HG03378 (cell line): ENCODE data around the gene NKIRAS2.
"Not testable (repeated sequence)": the region's sequence is repeated elsewhere in the genome, so short reads cannot be mapped to it uniquely, and the experiment has no call there.

Experiments used
- ATAC-seq: cut with Tn5 transposase; IDR thresholded peaks from one replicate; pipeline ENCODE4 v1.9.1; 2021; ENCODE audit warnings: mild to moderate bottlenecking, moderate library complexity; ENCODE audit not compliant: unreplicated experiment

The NKIRAS2 gene

DNA sequence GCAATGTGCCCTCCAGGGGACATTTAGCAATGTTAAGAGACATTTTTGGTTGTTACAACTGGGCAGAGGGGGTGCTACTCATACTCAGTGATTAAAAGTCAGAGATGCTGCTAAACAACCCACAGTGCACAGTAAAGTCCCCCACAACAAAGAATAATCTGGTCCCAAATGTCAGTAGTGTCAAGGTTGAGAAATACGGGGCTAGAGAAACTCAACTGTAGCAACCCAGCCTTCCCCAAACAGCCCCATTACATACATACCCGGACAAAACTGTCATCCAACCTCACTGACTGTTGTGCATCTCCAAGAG, 23.1 kb upstream of the NKIRAS2 start:
- no peak for ATAC-seq

DNA sequence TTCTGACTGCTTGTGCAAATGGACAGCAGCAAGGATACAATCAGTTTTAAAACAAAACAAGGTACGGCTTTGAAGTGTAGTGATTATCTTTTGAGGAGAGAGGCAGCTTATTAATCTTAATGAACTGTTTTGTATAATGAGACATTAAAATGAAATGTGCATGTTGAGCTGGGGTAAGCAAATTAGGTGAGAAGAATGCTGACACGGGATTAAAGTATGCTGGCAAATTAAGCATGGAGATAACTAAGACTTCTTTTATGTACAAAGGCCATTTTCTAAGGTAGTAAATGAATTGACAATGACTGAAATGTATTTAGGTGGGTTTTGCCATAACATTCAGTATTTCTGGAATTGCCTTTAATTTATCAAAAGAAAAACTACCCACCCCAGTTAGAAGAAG, 21.4 kb upstream of the NKIRAS2 start:
- ATAC-seq: no peak

DNA sequence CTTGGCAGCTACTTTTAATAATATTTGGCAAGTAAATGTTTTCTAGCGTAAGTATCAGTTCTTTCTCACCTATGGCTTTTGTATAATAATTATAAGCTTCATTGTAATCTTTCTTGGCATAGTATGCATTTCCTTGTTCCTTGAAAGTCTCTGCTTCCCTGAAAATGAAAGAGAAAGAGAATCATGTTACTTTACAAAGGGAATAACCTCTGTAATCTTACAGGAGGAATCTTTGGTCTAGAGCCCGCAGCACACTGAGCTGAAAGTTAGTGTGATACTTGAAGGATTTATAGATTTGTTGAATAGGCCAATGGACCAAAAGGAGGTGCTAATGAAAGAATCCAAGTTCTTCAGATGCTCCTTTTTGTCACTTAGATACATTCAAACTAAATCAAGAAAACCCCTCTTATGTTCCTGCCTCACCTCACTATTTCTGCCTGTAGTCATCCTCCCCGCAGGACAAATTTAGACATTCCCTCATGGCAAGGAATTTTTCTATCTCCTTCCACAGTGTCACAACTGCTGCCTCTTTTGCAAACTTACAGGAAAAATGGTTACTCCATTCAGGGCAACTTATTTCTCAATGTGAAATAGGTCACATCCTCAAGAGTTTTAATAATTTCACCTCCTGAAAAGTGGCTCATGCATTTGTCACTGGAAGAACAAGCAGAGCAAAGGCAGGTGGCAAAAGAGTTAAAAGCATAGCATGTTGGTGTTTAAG, 19.3 kb upstream of the NKIRAS2 start:
- ATAC-seq: no peak

DNA sequence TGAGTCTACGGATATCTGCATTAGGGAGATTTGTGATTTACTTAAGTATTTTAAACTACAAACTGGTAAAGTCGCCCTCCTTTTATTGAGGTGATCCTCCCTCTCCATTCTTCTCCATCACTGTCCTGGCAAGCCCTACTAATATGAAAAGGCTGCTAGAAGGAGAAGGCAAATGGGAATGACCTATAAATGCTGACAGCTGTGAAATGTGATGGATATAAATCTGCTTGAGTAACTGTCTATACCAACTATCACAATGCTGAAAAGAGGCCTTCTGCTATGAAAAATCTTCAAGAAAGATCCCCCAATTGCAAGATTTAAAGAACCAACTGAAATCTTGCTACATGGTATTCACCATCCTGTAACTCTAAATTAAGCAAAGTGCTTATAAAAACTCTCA, 18.2 kb upstream of the NKIRAS2 start:
- no peak for ATAC-seq

DNA sequence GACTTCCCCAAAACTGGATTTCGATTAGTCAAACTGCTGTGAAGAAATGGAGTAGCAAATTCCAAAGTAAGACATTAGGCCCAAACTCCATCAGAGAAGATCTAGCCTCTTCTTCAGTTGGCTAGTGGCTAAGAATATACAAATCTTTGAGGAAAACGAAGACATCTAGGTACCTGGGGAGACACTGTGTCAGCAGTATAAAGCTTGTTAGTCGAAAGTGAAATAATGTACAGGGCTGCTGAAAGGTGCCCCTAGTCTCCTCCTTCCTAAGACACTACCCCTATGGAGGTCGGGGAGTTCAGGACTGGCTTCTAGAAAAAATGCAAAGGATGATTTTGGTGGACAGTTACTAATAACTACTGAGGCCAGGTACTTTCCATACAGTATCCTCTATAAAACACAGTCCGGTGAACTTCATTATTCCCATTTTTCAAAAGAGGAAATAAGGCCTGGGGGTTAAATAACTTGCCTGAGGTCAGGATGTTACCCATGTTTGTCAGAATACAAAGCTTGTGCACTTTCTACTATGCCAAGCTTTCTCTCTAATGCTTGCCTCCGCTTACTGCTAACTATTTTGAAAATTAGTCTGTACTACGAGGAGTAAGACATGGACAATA, 17.6 kb upstream of the NKIRAS2 start:
- no peak for ATAC-seq

DNA sequence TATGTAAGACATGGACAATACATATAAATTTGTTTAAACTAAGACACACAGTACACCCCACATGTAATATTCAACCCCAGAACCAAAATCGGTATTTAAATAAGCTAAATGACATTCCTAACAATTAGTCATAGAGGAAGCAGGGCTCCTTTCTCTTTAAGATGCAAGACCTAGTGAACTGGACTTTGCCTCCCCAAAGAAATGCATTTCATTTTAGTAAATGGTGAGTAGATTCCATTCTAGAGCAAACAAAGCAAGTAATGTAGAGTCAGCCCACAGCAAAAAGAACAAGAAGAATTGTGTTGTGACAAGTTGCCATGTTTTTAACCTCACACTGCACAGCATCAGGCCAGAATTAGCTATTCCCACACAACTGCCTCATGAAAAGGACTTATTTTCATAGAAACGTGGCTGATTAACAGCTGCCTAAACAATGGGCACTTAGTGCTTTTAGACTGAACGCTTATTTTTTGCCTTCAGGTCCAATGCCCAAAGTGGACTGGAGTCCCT, 17.0 kb upstream of the NKIRAS2 start:
- ATAC-seq: no peak

DNA sequence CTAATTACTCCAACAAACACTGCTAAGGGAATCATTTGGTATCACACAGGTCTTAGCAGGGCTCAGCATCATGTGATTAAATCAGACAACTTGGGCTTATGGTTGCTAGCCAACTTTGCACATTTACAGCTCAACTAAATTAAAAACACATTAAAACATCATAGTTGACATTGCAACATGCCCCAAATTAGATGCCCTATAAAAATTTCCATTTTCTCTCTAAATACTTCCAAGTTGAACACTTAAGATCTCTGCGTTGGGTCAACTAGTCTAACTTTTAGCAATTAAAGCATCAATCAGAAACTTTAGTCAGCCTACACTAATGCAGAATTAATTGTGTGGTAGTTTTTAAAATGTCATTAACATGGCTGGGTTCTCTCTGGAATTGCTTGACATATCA, 14.7 kb upstream of the NKIRAS2 start:
- ATAC-seq: no peak

DNA sequence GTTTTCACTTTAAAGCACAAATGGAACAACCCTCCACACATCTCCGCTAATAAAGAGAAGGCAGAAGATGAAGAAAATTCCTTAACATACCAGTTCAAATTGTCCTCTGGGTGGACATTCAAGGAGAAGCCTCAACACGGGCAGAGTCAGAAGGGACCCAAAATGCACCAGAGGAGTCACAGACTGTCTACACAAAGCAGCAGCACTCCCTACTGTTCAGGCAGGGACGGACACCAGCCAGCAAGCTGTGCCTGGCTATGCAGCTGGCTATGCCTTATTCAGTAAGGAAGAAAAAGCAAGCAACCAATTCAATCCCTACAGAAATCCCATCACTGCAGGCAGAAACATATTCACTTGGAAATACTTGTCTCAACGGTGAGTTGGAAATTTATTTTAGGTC, 10.7 kb upstream of the NKIRAS2 start:
- no peak for ATAC-seq

DNA sequence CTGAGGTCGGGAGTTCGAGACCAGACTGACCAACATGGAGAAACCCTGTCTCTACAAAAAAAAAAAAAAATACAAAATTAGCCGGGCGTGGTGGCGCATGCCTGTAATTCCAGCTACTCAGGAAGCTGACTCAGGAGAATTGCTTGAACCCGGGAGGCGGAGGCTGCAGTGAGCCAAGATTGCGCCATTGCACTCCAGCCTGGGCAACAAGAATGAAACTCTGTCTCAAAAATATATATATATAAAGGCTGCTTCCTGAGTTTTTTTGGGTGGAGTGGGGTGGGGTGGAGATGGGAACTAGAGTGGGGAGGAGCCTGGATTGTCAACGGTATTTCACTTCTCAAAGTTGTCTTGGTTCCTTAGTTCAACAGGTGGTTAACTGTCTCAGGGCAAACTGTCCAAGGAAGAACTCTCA, 9.6 kb upstream of the NKIRAS2 start:
- not testable (repeated sequence) for ATAC-seq

DNA sequence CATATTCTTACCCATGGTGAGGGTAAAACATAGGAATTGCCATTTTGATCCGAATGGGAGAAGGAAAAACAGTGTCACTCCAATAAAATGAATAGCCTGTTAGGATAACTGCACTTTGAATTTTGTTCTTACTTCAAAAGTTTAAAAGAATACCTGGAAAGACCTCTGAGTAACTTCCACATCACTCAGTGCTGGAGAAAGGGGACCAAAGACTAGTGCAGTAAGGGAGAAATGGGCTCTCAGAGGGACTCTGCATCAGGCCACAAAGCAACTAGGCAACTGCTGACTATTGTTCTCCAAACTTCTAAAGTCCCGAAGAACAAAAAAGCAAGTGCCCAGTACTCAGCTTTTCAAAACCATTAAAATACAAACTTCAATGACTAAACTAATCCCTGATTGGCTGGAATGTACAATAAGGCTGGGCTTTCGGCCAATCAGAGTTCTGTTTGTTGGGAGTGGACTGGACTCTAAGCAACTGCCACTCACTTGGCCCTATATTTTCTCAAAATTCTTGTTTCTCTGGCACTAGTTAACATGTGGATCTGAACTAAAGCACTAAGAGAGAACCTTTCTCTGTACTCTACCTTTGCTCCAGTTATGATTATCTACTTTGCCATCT, 8.9 kb upstream of the NKIRAS2 start:
- no peak for ATAC-seq

DNA sequence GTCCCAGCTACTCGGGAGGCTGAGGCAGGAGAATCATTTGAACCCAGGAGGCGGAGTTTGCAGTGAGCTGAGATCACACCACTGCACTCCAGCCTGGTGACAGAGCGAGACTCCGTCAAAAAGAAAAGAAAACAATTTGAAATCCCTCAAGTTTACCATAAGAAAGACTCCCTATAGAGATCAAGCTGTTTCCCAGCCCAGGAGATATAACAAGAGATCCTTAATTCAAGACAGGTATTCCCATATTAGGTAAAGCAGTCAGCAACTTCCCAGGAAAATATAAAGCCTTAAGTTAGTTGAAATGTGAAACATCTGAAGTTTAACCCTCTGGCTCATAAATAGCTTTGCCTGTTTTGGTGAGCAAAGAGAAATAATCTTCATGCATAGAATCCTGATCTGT, 7.5 kb upstream of the NKIRAS2 start:
- ATAC-seq: not testable (repeated sequence)

DNA sequence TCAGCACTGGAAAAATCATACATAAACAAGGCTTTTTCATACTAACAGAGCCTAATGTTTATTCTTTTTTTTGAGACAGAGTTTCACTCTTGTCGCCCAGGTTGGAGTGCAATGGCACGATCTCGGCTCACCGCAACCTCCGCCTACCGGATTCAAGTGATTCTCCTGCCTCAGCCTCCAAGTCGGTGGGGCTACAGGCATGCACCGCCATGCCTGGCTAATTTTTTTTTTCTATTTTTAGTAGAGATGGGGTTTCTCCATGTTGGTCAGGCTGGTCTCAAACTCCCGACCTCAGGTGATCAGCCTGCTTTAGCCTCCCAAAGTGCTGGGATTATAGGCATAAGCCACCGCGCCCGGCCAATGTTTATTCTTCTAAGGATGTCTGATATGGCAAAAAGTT, 6.2 kb upstream of the NKIRAS2 start:
- ATAC-seq: not testable (repeated sequence)

DNA sequence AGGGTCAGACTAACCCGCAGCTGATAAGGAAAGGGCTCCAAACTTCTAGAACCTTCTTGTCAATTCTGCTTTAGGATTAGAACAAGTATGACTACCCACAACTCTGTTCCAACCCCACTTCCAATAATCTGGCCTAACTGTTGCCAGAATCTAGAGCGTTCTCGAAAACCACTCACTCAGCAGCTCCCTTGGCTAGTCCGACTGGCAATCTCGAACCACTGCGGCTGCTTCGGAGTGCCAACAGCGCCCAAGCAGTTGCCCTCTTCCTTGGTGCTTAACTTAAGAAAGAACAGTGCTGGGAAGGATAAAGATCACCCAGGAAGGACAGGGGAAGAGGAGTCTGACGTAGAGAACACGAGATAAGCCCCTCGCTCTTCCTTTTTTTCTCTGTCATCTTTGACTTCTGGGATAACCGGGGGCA, 3.5 kb upstream of the NKIRAS2 start:
- ATAC-seq: no peak

DNA sequence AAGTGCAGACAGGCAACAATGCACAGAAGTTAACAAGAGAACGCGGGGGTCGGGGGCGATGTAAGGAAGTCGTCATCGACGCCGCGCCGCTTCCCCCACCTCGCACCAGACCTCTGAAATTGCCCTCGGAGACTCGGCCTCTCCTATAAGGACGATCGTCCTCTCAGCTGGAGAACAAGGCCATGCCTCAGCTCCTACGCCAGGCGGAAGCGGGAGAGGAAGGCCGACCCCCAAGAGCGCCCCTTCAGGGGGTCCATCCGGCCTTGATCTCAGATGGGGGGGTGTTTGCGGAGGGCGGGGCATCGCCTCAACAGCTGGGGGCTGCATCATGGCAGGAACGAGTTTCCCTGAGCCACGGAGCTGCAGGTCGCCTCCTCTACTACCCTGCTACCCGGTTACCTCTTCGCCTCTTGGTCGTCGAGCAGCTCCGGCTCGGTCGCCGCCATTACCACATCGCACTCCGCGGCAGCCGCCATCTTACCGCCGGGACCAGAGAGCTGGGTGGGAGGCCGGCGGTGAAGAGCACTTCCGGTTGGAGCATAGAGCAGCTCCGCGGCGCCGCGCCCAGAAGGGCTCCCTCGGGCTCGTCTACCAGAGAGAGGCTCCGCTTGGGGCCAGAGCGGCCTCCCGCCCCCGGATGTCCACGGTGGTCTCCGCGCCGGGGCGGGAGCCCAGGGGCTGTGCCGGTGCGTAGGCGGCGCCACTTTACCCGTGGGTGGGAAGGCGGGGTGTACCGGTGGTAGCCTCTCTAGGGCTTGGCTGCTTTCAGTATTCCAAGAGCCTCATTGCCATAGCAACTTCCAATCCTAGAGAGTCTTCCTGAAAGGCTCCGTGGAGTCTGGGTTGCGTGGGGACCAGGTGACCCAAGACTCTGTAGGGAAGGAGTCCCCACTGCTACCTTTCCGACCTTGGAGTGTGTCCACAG, 2.7 kb upstream of the NKIRAS2 start, which contains the start of gene DNAJC7:
TSS of gene DNAJC7 (minus strand) at position 499 of the 925 bp plus-strand sequence. CDS start at position 476, 23 bp downstream.
- no peak for ATAC-seq

DNA sequence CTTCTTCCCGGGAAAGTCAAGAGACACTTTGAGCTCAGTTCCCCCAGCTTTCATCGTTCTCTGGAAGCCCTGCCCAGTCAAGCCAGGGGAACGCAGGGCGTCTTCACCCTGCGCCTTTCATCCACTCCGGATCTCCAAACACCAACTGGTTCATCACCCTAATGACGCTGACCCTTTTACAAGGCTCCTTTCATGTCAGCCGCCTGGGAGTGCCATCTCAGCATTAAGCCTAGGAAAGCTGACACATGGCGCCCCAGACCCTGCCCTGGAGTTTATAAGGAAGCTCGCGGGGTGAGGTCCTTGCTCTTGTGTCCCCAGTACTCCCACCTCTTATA, 2.1 kb upstream of the NKIRAS2 start:
- no peak for ATAC-seq

DNA sequence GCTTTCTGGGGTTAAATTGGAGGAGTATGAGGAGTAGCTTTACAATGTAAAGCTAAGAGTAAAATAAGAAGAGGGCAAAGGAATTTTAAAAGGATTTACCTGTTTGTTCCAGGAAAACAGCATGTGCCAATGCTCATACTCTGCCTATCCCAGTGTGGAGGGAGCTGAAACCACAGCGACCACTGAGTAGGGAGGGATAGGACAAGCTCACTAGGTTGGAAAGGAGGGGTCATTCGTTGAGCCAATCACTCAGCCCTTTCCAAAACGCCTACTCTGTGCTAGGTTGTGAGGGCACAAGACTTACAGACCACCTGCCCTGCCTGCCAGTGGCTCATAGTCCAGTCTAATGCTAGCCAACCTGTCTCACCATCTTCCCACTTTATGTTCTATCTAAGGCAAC, 1.6 kb upstream of the NKIRAS2 start:
- no peak for ATAC-seq

DNA sequence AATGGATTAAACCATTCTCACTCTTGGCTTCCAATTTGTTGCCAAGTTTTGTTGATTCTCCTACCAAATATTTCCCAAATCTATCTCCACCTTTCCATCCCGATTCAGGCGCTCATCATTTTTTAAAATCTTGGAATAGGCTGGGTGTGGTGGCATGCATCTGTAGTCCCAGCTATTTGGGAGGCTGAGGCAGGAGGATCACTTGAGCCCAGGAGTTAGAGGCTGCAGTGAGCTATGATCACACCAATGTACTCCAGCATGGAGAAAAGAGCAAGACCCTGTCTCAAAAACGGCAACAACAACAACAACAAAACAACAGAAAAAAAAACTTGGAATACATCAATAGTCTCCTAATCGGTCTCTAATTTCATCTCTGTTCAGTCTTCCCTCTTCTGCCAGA, 902 bp upstream of the NKIRAS2 start:
- no peak for ATAC-seq

DNA sequence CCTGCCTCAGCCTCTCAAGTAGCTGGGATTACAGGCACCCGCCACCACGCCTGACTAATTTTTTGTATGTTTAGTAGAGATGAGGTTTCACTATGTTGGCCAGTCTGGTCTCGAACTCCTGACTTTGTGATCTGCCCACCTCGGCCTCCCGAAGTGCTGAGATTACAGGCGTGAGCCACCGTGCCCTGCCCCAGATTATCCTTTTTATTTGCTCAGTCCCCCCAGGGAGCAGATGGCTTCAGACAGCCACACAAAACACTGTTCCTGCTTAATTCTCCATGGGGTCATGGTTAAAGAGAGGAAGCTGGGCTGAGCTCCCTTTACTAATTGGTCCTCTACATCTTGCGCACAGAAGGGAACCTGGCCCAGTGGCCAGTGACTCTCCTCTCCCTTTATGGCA, 955 bp downstream of the NKIRAS2 start:
- not testable (repeated sequence) for ATAC-seq

DNA sequence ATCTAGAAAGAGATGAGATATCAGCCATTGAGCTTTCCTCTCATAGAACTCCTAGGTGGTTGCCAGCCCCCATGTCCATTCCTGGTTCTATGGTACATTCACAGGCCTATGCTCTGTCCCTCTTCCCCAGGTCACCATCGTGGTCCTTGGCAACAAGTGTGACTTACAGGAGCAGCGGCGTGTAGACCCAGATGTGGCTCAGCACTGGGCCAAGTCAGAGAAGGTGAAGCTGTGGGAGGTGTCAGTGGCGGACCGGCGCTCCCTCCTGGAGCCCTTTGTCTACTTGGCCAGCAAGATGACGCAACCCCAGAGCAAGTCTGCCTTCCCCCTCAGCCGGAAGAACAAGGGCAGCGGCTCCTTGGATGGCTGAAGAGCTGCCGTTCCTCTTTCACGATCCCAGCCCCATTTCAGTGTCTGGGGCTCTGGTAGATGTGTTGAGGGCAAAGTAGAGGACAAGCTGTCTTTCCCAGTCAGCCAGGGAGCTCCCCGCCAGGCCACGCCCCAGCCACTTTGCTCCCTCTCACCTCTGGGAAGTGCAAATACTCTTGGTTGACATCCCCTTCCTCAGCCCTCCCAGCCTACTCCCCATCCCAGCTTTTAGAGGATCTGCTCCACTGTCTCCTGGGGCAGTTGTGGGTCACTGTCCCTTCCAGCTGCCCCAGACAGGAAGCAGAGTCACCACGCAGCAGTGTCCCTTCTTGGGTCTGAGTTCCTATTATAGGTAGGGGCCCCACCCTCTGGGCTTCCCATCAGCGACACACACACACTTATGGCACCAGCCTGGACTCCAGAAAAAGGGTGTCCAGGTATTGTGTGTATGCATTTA, 3.8 kb downstream of the NKIRAS2 start:
- ATAC-seq: no peak

DNA sequence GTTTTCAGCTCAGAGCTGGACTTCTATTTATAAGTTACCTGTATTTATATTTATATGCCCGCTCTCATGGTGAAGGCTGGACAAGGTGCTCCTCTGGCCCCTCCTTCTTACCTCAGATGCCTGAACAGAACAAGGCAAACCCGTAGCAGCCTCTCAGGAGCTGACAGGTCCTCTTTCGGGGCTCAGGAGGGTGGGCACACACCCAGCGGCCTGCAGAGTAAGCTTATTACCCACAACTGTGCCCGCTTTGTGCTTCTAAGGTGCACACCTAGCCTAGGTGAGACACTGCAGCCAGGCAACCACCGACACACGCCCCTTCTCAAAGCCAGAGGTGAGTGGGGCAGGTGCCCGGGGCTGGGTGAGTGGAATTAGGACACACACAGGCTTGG, 5.3 kb downstream of the NKIRAS2 start:
- ATAC-seq: no peak
